SHP77 (cell line): ENCODE data around the gene GPR171.

Experiments
- DNase-seq, 2 experiments: peaks; one replicate each; lab custom pipeline; 2025; lab: John Stamatoyannopoulos, UW

Gene GPR171

GRCh38 chr3:151213881-151214280 is 10.9 kb upstream of the GPR171 start:
- no peak for DNase-seq

DNA sequence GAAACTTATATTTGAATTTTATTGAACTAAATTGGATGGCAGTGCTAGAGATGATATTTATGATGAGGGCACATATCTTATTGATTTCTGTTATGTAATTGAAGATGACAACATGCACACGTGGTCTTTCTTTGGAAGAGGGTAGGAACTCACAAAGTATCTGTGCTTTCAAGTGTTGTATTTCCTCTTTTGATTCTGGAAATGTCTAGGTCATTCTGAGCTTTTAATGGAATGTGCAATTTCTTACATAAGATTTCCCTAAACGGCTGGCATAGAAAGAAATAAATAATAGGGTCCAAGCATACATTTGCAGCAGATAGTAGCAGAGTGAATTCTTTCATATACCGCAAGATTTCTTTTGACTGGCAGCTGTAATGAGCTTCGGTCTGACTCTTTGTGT is 10.1 kb upstream of the GPR171 start:
- DNase-seq, result no peak

DNA sequence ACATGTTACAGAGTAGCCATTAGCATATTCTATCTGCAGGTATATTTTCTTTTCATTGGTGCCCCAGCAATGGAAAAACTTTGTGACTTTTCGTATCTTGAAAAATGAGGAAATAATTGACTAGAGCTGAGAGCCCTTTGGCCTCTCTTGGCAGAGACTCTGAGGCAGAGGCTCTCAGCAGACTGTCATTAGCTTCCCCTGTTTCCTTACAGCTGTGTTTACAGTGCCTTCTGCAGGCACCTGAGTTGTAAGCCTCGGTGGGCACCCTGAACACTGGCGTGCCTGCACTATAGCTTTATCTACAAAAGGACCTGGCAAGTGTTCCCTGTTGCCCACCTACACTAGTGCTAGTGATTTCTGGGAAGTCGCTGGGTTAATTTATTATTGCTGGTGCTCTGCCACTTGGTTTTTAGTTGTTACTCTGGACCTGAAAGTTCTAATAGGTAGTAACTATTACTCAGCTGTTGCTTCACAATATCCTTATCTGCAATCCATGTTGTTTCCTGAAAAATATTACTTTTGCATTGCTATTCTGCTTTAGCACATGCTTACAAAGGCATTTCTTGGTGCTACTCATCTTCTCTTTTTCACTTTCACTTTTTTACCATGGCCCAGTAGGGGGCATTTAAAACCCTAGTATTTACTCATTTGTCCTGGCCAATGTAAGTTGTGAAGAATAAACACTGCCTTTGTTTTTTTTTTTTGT is 7.8 kb upstream of the GPR171 start:
- no peak for DNase-seq

DNA sequence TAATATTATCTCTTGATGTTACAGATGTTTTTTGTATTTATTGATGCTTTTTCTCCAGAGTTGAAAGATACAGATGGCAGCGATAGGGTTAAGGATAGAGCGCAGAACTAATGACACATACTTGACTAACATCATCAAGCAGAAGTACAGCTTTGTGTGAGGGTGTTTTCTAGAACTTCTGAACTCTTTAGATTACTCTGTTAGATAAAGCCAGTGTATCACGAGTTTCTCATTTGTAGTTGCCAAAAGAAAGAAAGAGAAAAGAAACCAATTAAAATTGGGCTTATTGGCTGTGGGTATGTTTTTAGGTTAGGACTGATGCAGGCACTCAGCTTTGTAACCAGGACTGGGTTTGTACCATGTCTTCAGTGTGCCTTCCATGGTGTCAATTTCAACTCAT is 6.6 kb upstream of the GPR171 start:
- DNase-seq, result no peak

DNA sequence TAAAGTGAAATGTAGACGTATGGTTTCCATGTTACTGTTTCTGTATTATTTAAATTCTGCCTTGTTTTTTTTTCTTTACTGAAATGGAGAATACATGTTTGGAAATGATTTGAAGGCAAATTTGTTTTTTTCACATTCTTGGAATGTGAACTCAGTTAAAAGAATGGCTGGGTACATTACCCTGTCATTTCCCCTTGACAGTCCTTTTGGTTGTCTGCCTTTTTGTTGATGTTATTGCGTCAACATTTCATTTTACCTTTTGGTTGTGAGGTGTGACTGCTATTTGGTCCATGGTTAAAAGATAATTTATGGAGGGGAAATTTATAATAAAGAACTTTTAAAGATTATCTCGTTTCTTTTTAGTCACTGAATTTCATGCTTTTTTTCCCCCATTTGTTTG is 3.2 kb upstream of the GPR171 start:
- no peak for DNase-seq

- DNase-seq, result no peak
Observed at GRCh38 chr3:151205482-151205881, 2.5 kb upstream of the GPR171 start.

DNA sequence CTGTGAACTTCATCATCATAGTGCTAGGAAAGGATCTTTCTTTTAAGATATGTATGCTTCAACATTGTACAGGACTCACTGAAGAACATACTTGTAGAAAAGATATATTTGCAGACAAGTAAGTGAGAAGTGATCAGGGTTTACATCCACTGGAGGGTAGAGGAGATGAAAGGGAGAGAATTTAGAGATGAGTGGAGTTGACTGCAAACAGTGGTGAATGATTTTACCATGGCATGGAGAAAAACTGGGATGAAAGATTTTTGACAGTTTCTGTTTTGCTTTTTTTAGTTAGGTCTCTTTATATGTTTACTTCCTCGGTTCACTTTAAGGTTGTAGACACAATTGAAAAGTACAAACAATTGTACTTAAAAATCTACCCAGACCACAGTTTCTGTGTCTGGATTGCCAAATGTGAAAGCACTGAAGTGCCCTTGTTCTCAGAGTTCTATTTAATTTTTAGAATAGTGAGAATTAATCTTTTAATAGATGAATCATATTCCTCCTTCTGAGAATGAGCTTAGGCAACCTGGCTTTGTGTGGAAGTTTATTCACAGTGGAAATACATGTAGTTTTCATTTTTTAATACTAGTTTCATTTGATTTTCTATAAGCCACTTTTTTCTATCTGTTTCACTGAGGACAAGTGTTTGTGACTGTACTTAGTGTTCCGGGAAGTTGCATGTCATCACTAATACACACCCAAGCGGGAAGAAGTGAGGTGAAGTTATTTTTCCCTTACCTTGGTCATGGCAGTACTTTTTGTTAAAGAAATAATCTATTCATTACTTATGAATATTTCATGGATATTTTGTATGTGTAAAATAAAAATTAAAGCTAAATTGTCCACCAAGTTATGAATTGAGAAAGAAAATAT is 1.8 kb upstream of the GPR171 start:
- no peak for DNase-seq

- no peak for DNase-seq
Observed at GRCh38 chr3:151201051-151201730, 1.8 kb downstream of the GPR171 start.

GRCh38 chr3:151200586-151200985 is 2.4 kb downstream of the GPR171 start:
- no peak for DNase-seq

GRCh38 chr3:151199554-151200438 is 3.2 kb downstream of the GPR171 start:
- no peak for DNase-seq

GRCh38 chr3:151198849-151199248 is 4.2 kb downstream of the GPR171 start:
- no peak for DNase-seq

GRCh38 chr3:151197981-151198767 is 4.8 kb downstream of the GPR171 start:
- DNase-seq, result no peak

GRCh38 chr3:151197228-151197627 is 5.8 kb downstream of the GPR171 start:
- DNase-seq, result no peak

DNA sequence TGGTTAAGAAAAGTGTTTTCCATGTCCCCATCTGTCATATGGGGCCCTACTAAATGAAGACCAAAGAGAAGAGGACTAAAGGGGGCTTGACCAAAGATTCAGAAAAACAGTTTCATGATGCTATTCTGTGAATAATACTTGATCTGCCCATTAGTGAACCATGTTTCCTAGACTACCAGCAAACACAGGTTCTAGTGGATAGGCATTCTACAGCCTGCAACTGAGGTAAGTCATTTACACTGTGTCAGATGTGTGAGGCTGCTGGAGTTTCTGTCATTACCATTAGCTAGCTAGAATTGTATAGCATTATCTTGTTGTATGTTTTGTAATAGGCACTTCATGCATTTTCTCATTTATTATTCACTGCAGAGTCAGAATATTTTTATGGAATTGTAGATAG is 6.6 kb downstream of the GPR171 start:
- no peak for DNase-seq

DNA sequence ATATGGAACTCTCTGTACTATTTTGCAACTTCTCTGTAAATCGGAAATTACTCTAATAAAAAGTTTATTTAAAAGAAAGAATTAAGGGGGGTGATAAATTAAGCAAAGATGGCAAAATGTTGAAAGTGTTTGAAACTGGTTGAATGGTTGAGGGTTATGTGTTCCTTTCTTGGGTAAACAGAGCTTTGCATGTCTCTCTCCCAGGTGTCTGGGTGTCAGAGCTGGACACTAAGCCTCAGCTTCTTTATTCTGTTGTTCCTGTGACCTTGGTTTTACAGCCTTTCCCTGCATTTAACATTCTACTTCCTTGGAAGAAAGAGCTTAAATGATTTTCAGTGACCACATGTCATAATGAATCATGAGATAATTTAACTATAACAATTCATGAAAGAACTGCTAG is 7.2 kb downstream of the GPR171 start:
- no peak for DNase-seq

DNA sequence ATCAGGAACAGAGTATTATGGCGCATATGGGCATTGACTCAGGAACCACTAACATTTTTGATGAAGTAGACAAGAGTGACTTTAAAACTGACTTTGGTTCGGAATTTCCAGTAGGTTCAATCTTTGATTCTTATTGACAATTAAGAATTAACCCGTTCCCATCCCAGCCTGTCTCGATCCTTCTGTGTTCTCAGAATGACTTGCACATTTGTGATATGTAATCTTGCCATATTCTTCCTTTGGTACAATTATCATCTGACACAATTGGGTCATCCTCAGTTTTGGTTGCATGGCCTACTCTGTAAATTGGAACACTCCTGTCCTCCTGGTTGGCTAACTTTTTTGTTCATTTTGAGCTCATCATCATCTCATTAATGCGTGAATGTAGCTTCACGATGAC is 10.5 kb downstream of the GPR171 start:
- no peak for DNase-seq

DNA sequence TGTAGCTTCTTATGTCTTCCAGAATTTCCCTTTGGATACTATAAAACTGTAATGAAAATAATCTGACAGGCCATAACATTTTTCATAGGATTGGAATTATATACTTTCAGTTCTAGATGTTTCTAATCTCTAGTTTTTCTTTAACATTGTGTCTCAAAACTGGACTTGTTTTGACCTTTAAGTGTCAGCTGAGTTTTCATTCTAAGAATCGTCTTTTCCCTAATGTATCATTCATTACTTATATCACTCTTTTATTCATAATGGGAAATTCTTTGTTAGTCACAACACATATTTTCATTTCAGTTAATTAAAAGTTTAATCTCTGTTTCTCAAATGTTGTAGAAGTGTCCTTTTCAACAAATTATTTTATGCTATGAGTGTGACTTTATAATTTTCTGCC is 11.9 kb downstream of the GPR171 start:
- DNase-seq, result no peak

- no peak for DNase-seq
Observed at GRCh38 chr3:151183265-151183671, 19.7 kb downstream of the GPR171 start.

DNA sequence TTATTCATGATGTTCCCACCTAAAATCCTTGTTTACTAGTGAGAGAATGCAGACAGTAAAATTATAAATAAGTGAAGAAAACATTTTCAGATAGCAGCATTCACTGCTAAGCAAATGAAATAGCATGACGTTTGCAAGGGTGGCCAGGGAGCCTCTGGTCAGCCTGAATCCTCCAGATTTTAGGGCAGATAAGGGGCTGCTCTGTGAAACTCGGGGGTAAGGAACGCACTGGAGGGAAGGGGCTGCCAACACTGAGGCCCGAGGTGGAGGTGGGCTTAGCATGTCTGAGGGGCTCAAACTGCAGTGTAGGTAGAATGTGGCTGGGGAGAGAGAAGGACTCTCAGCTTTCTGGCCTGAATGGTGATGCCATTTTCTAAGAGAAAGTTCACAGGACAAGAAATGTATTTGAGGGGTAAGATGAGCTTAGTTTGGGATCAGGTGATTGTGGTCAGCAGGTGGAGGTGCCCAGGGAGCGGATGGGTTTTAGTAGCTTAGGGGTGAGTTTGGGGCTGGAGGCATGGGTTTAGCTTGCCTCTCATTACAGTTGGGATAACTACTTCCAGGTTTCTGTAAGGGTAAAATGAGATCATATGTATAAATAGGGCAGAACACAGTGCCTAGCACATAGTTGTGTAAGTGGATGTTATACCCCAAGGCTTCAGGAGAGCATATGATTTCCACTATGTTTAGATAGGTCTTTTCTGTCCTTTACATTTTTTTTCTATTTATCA is 20.5 kb downstream of the GPR171 start:
- DNase-seq, result no peak

DNA sequence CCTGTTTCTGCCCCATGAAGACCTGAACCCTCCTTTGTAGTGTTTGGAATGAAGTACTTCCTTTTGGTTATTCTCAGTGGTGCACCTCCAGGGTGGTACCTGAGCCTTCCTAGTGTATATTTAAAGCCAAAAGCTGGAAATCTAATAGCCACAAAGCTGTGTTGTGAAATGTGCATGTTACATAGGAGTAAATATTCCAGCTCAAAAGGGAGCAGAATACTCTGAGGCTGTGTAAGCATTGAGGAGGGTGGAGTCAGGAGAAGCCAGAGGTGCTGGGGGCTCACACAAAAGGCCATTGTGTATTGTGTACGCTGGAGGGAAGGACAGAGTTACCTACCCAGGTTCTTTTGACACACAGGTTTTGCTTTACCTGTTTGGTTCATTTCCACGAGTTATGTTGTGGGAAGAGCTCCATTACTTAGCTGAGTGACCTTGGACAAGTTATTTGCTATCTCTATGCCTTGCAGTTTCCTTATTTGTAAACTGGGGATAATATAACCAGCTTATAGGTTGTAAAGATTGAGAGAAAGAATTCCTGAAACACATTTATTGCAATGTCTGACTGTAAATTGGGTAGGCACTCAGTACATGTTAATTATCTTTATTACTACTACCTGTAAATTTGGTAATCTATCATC is 24.7 kb downstream of the GPR171 start:
- DNase-seq, result no peak
